ENCODE data around the gene CISTR.

DNA sequence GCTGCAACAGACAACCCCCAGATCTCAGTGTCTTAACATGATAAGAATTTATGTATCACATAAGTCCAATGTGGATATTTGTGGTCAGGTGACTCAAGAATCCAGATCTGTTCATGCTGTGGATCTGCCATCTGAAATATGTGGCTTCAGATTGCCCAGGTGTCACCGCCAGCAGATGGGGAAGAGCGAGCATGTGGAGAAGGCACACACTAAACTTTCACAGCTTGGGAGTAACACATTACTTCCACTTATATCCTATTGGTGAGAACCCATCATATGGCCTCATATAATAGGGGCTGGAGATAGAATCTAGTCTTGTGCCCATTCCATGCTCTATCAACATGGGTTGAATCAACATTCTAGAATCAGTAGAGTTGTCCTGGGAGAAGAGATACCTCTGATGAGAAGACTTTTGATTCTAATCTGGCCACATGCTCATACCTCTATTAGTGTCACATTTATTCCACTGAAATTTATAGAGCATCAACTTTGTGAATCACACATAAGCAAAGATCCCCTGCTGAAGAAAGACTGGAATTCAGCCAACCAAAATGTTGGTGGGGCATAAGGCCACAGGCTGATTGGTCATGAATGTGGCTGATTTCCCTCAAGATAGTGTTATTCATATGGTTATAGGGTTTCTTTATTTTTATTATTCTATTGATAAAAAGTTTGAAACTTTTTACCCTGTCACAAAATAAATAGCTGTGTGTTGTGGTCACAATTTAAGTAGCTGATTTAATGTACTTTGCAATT, 18.6 kb downstream of the CISTR start:
- TF ChIP-seq CTCF (IDR thresholded peaks at IDR 0.05): no peak
- no peak for TF ChIP-seq EP300 (IDR thresholded peaks at IDR 0.05)
- no peak for TF ChIP-seq POLR2AphosphoS5 (IDR thresholded peaks at IDR 0.05)

All from sigmoid colon (tissue), 4 donors.